ENCODE data around the gene CPNE9. TPM values are rescaled to one million over a fixed set of nuclear protein-coding genes. Genes with fewer than 3 reads are reported as not detected.

Gene CPNE9
- total RNA-seq, 1 donor from 2014 or later = 0.42 TPM

GRCh38 chr3:9692416-9692815 is 11.2 kb upstream of the CPNE9 start:
- peaks cover 16% of the 10 kb centered on the region for H3K4me1 Mint-ChIP-seq

GRCh38 chr3:9695345-9695744 is 8.3 kb upstream of the CPNE9 start:
- Mint-ChIP-seq H3K36me3 (peaks cover 15% of the 10 kb centered on the region), H3K4me3 (no peak overlapping the region), H3K4me1 (peaks cover 13% of the 10 kb centered on the region), H3K9me3 (no peaks in the 10 kb centered on the region), H3K27me3 (ENCODE audit: low read depth) (no peaks in the 10 kb centered on the region), H3K27ac (no peak overlapping the region)
- DNase-seq (ENCODE audit: low spot score in 2 of 2, unreplicated experiment in 2 of 2) = no peak
- TF ChIP-seq CTCF (IDR thresholded peaks at IDR 0.05; ENCODE audit: unreplicated experiment) = no peak

More at GRCh38 chr3:9692416-9692815, 11.2 kb upstream of the CPNE9 start:
- peaks cover 8% of the 10 kb centered on the region for H3K36me3 Mint-ChIP-seq
- no peaks in the 10 kb centered on the region for H3K9me3 Mint-ChIP-seq
- H3K4me3 Mint-ChIP-seq = no peak overlapping the region
- TF ChIP-seq CTCF (IDR thresholded peaks at IDR 0.05; ENCODE audit: unreplicated experiment) = no peak
- H3K27ac Mint-ChIP-seq = peak overlapping the region; percentile 43
- no peaks in the 10 kb centered on the region for H3K27me3 Mint-ChIP-seq (ENCODE audit: low read depth)
- DNase-seq (ENCODE audit: low spot score in 2 of 2, unreplicated experiment in 2 of 2) = no peak

- H3K4me3 Mint-ChIP-seq = no peak overlapping the region
Observed at GRCh38 chr3:9695746-9696145, 7.9 kb upstream of the CPNE9 start.

GRCh38 chr3:9696480-9697220 is 7.0 kb upstream of the CPNE9 start:
- H3K36me3 Mint-ChIP-seq = peaks cover 16% of the 10 kb centered on the region
- H3K9me3 Mint-ChIP-seq = no peaks in the 10 kb centered on the region
- H3K27ac Mint-ChIP-seq = no peak overlapping the region
- no peaks in the 10 kb centered on the region for H3K27me3 Mint-ChIP-seq (ENCODE audit: low read depth)
- no peak overlapping the region for H3K4me3 Mint-ChIP-seq
- peaks cover 3% of the 10 kb centered on the region for H3K4me1 Mint-ChIP-seq
- no peak for TF ChIP-seq CTCF (IDR thresholded peaks at IDR 0.05; ENCODE audit: unreplicated experiment)
- DNase-seq (ENCODE audit: low spot score in 2 of 2, unreplicated experiment in 2 of 2) = no peak

More at GRCh38 chr3:9695746-9696145, 7.9 kb upstream of the CPNE9 start:
- Mint-ChIP-seq H3K27me3 (ENCODE audit: low read depth) (no peaks in the 10 kb centered on the region), H3K9me3 (no peaks in the 10 kb centered on the region), H3K36me3 (peaks cover 16% of the 10 kb centered on the region), H3K4me1 (peaks cover 9% of the 10 kb centered on the region), H3K27ac (no peak overlapping the region)
- no peak for DNase-seq (ENCODE audit: low spot score in 2 of 2, unreplicated experiment in 2 of 2)
- no peak for TF ChIP-seq CTCF (IDR thresholded peaks at IDR 0.05; ENCODE audit: unreplicated experiment)

GRCh38 chr3:9697892-9698291 is 5.7 kb upstream of the CPNE9 start:
- no peaks in the 10 kb centered on the region for H3K4me1 Mint-ChIP-seq
- no peak overlapping the region for H3K27ac Mint-ChIP-seq
- H3K36me3 Mint-ChIP-seq = peaks cover 22% of the 10 kb centered on the region
- peaks cover 8% of the 10 kb centered on the region for H3K27me3 Mint-ChIP-seq (ENCODE audit: low read depth)
- no peak for TF ChIP-seq CTCF (IDR thresholded peaks at IDR 0.05; ENCODE audit: unreplicated experiment)
- no peak for DNase-seq (ENCODE audit: low spot score in 2 of 2, unreplicated experiment in 2 of 2)
- H3K4me3 Mint-ChIP-seq = no peak overlapping the region
- no peaks in the 10 kb centered on the region for H3K9me3 Mint-ChIP-seq
